ENCODE data around the gene CD44.

GRCh38 chr11:35155677-35156076, 16.7 kb downstream of the CD44 start:
- TF ChIP-seq, protein P1, sequence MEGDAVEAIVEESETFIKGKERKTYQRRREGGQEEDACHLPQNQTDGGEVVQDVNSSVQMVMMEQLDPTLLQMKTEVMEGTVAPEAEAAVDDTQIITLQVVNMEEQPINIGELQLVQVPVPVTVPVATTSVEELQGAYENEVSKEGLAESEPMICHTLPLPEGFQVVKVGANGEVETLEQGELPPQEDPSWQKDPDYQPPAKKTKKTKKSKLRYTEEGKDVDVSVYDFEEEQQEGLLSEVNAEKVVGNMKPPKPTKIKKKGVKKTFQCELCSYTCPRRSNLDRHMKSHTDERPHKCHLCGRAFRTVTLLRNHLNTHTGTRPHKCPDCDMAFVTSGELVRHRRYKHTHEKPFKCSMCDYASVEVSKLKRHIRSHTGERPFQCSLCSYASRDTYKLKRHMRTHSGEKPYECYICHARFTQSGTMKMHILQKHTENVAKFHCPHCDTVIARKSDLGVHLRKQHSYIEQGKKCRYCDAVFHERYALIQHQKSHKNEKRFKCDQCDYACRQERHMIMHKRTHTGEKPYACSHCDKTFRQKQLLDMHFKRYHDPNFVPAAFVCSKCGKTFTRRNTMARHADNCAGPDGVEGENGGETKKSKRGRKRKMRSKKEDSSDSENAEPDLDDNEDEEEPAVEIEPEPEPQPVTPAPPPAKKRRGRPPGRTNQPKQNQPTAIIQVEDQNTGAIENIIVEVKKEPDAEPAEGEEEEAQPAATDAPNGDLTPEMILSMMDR (IDR thresholded peaks at IDR 0.05 in 8 of 11, conservative IDR thresholded peaks at IDR 0.05 in 3 of 11), result no peak
- TF ChIP-seq POLR2A (IDR thresholded peaks at IDR 0.05) (no peak), POLR2AphosphoS5 (IDR thresholded peaks at IDR 0.05) (no peak)
